DOHH2 (cell line): ENCODE results near the gene MRPL3.

Source experiments
- H3F3A ChIP-seq: fragments of 200-600 bp; sonication (generic), shearing (Covaris generic); 2 replicates; pipeline ENCODE4 v1.6.0; 2016; ENCODE audit warnings: antibody characterized with exemption, mild to moderate bottlenecking; ENCODE audit not compliant: control insufficient read depth, insufficient read depth
- H3K27ac ChIP-seq: fragments of 200-600 bp; sonication (generic); 2 replicates; pipeline ENCODE4 v1.5.1; 2014; ENCODE audit warnings: low read depth, mild to moderate bottlenecking, low read length, moderate library complexity
- H3K27me3 ChIP-seq: fragments of 200-600 bp; sonication (generic); 2 replicates; pipeline ENCODE4 v1.6.1; 2014; ENCODE audit warnings: mild to moderate bottlenecking, low read length, mixed read lengths; ENCODE audit not compliant: control insufficient read depth
- H3K36me3 ChIP-seq: fragments of 200-600 bp; sonication (generic); 2 replicates; pipeline ENCODE4 v1.6.1; 2014; ENCODE audit warnings: mild to moderate bottlenecking, low read length, moderate library complexity, mixed read lengths; ENCODE audit not compliant: control insufficient read depth
- H3K4me1 ChIP-seq: fragments of 200-600 bp; sonication (generic); 2 replicates; pipeline ENCODE4 v1.6.1; 2014; ENCODE audit warnings: mild to moderate bottlenecking, low read length, mixed read lengths; ENCODE audit not compliant: control insufficient read depth
- H3K4me2 ChIP-seq: fragments of 200-600 bp; sonication (generic); 2 replicates; pipeline ENCODE4 v1.6.0; 2014; ENCODE audit warnings: mild to moderate bottlenecking, low read length, moderate library complexity
- H3K4me3 ChIP-seq: fragments of 200-600 bp; sonication (generic); 2 replicates; pipeline ENCODE4 v1.5.1; 2014; ENCODE audit warnings: mild to moderate bottlenecking, low read length, mixed read lengths
- H3K79me2 ChIP-seq: fragments of 200-600 bp; sonication (generic); 2 replicates; pipeline ENCODE4 v1.6.1; 2014; ENCODE audit warnings: mild to moderate bottlenecking, low read length, mixed read lengths; ENCODE audit not compliant: control insufficient read depth
- H3K9me2 ChIP-seq: fragments of 200-600 bp; sonication (generic); replicated peaks from 2 replicates; pipeline ENCODE4 v1.6.1; 2014; ENCODE audit warnings: mild to moderate bottlenecking, low read length, mixed read lengths; ENCODE audit not compliant: control insufficient read depth
- H3K9me3 ChIP-seq: fragments of 200-600 bp; sonication (generic); 2 replicates; pipeline ENCODE4 v1.6.1; 2014; ENCODE audit warnings: antibody characterized with exemption, low read length, mixed read lengths; ENCODE audit not compliant: control insufficient read depth, insufficient read depth
- H4K20me1 ChIP-seq: fragments of 200-600 bp; sonication (generic); 2 replicates; pipeline ENCODE4 v1.6.0; 2014; ENCODE audit warnings: low read depth, mild to moderate bottlenecking, antibody characterized with exemption, low read length, moderate library complexity; ENCODE audit not compliant: control insufficient read depth, insufficient read depth
- CTCF ChIP-seq: fragments of 200-600 bp; sonication (generic); IDR thresholded peaks from one replicate; pipeline ENCODE4 v1.5.1; 2014; ENCODE audit warnings: antibody characterized with exemption, mild to moderate bottlenecking, low read depth, low read length; ENCODE audit not compliant: poor library complexity, severe bottlenecking
- EZH2phosphoT487 ChIP-seq: fragments of 200-600 bp; sonication (generic); IDR thresholded peaks from 2 replicates; pipeline ENCODE4 v1.6.1; 2017; ENCODE audit warnings: borderline replicate concordance, mild to moderate bottlenecking, antibody characterized with exemption, low read length, moderate library complexity, mixed read lengths

The MRPL3 gene

GRCh38 chr3:131503320-131503635 is 507 bp upstream of the MRPL3 start:
- no peak for TF ChIP-seq CTCF
- TF ChIP-seq EZH2phosphoT487: no peak
- no peak overlapping the region for H3K27ac ChIP-seq
- H3K4me3 ChIP-seq: peak overlapping the region; percentile 99
- no peaks in the 10 kb centered on the region for H3K9me2 ChIP-seq
- peaks cover 20% of the 10 kb centered on the region for H3K4me1 ChIP-seq
- no peaks in the 10 kb centered on the region for H3F3A ChIP-seq
- H3K36me3 ChIP-seq: peaks cover 40% of the 10 kb centered on the region
- H3K79me2 ChIP-seq: peaks cover 43% of the 10 kb centered on the region
- H3K9me3 ChIP-seq: no peaks in the 10 kb centered on the region
- no peaks in the 10 kb centered on the region for H3K27me3 ChIP-seq
- H3K4me2 ChIP-seq: peak overlapping the region; percentile 94
- no peaks in the 10 kb centered on the region for H4K20me1 ChIP-seq

GRCh38 chr3:131501949-131502348 is 822 bp downstream of the MRPL3 start:
- H3K4me2 ChIP-seq: peak overlapping the region; percentile 94
- H3K79me2 ChIP-seq: peaks cover 49% of the 10 kb centered on the region
- no peaks in the 10 kb centered on the region for H3K9me3 ChIP-seq
- peaks cover 20% of the 10 kb centered on the region for H3K4me1 ChIP-seq
- H3K27me3 ChIP-seq: no peaks in the 10 kb centered on the region
- no peaks in the 10 kb centered on the region for H4K20me1 ChIP-seq
- no peaks in the 10 kb centered on the region for H3F3A ChIP-seq
- TF ChIP-seq EZH2phosphoT487 (no peak), CTCF (no peak)
- H3K27ac ChIP-seq: no peak overlapping the region
- no peaks in the 10 kb centered on the region for H3K9me2 ChIP-seq
- peak overlapping the region; percentile 99 for H3K4me3 ChIP-seq
- peaks cover 52% of the 10 kb centered on the region for H3K36me3 ChIP-seq

- peaks cover 91% of the 10 kb centered on the region for H3K36me3 ChIP-seq
- no peak overlapping the region for H3K4me3 ChIP-seq
- no peaks in the 10 kb centered on the region for H4K20me1 ChIP-seq
- no peaks in the 10 kb centered on the region for H3F3A ChIP-seq
- no peaks in the 10 kb centered on the region for H3K27me3 ChIP-seq
- TF ChIP-seq CTCF: no peak
- TF ChIP-seq EZH2phosphoT487: no peak
- no peaks in the 10 kb centered on the region for H3K9me3 ChIP-seq
- no peak overlapping the region for H3K27ac ChIP-seq
- no peaks in the 10 kb centered on the region for H3K9me2 ChIP-seq
- H3K4me1 ChIP-seq: no peaks in the 10 kb centered on the region
- peaks cover 21% of the 10 kb centered on the region for H3K79me2 ChIP-seq
- no peak overlapping the region for H3K4me2 ChIP-seq
Observed at GRCh38 chr3:131494706-131495105, 8.1 kb downstream of the MRPL3 start.

- Histone ChIP-seq H3K9me2 (no peaks in the 10 kb centered on the region), H3K4me1 (no peaks in the 10 kb centered on the region), H3K9me3 (no peaks in the 10 kb centered on the region), H3K27me3 (no peaks in the 10 kb centered on the region), H3K4me3 (no peak overlapping the region), H3K27ac (no peak overlapping the region), H3K79me2 (peaks cover 8% of the 10 kb centered on the region), H3K4me2 (no peak overlapping the region), H4K20me1 (no peaks in the 10 kb centered on the region), H3F3A (no peaks in the 10 kb centered on the region), H3K36me3 (peaks cover 91% of the 10 kb centered on the region)
- TF ChIP-seq CTCF (no peak), EZH2phosphoT487 (no peak)
Observed at GRCh38 chr3:131491775-131492174, 11.0 kb downstream of the MRPL3 start.
